GM10847 (cell line): ENCODE measurements around the gene TMEM196.

Experiments
- POLR2A ChIP-seq: IDR thresholded peaks from 2 replicates; pipeline ENCODE4 v1.6.1; 2011; ENCODE audit not compliant: insufficient read length; ENCODE audit errors: extremely low read depth

Gene TMEM196

GRCh38 chr7:19728716-19729115, 44.7 kb downstream of the TMEM196 start:
- TF ChIP-seq POLR2A = no peak

- TF ChIP-seq POLR2A = no peak
Measured at GRCh38 chr7:19725770-19726169, 47.6 kb downstream of the TMEM196 start.

DNA sequence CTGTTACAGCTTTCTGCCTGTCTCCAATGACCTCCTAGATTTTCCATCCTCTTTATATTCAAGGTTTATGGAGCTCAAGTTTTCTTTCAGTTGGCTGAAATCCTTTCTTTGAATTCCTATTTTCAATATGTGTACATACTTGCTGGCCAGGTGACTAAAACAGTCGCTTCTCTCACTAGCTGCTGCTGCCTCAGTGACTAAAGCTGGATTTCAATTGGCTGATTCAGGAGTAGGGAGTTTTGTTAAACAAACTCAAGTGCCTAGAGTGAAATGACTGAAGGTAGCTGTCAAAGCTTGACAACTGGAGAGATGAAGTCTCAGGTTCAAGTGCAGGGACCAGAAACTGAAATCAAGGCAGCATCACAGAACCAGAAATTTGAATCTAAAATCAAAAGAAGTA, 57.9 kb downstream of the TMEM196 start:
- TF ChIP-seq POLR2A = no peak

DNA sequence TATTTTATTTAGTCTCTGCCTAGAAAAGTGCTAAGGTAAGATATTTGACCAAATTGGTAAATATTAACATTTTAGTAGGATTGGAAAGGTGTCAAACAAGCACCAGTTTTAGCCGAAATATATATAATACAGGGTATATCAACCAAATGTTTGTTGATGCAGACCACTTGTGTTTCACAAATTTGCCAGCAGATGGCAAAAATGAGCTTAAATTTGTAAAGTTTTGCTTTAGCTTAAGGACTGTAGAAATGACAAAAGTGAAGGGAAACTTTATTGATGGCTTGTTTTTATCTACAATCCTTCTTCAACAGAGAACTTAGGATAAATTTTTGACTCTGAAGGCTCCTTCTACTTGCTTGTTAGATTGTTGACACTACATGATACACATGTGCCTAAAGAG, 59.7 kb downstream of the TMEM196 start:
- TF ChIP-seq POLR2A = no peak

- TF ChIP-seq POLR2A = no peak
Measured at GRCh38 chr7:19709249-19709578, 64.2 kb downstream of the TMEM196 start.

DNA sequence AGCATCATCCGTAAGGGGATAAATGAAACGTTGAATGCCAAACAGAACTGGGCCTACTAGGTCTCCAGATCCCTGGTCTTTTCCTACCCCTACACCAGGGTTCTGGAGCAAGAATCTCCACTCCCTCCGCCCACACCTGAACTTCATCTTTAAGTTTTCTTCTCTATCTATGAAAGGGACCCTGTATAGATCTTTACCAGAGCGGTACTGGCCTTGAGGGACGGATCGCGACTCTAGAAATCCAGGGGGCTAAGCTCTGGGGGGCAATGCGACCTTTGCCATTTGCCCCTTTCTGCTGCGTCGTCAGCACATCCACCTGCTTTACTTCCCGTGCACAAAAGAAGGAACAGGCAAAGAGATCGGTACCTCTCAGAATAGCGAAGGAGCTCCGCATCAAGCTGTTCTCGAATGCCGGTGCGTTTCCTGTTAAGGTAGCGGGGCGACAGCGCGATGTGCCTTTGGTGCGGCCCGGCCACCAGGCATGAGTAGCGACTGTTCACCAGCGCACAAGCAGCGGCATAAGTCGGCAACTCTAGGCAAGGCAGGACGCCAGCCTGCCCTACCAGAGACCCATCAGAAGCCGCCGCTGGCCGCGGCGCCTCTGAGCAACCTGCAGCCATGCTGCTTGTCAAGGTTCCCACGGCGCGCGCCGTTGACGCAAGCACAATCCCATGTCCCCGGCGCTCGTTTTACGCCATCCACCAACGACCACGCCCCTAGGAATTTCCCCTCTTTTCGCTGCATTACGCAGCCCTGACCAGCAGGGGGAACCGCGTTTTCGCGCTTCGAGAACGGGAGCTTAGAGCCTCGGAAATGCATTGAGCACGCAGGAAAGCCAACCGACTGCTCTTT, 64.8 kb downstream of the TMEM196 start, which contains the start of gene POLR1F:
Gene POLR1F (minus strand): TSS at position 641 of the 852 bp plus-strand sequence. CDS start 21 bp downstream, at position 620.
- peak; percentile 96 for TF ChIP-seq POLR2A

DNA sequence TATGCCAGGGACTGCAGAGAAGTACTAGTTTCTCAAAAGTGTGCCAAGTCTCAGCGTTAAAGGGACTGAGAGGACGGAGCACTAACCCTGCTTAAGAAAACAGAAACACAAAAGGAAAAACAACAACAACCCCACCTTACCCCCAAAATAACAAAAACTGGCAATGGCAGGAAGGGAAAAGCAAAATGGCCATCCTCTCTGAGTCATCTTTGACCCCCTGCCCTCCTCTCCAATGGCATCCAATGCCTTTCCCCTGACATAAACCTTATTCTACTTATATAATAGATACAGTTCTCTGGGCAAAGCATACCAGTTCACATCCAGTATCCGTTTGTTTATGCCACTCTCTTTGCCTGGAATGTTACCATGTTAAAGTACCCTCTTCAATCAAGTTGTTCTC, 66.2 kb downstream of the TMEM196 start:
- no peak for TF ChIP-seq POLR2A

- TF ChIP-seq POLR2A = no peak
Measured at GRCh38 chr7:19705663-19706062, 67.8 kb downstream of the TMEM196 start.

GRCh38 chr7:19701471-19701870, 71.9 kb downstream of the TMEM196 start:
- TF ChIP-seq POLR2A = no peak

GRCh38 chr7:19700936-19701335, 72.5 kb downstream of the TMEM196 start:
- no peak for TF ChIP-seq POLR2A

DNA sequence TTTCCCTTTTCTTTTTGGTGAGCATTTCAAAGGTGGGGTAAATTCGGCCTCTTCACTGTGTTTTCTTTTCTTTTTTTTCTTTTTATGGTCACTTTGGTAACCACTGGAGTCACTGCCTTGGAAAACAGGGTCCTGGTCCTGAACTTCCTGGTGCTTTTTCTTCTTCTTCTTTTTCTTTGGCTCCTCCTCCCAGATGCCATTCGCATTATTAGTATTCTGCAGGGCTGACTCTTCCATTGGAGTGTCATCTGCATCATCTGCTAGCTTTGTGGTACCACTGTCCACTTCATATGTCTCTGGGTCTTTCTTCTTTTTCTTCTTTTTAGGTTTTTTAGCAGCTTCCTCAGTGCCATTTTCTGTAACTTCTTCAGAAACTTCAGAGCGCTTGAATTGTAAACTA, 75.1 kb downstream of the TMEM196 start:
- TF ChIP-seq POLR2A = no peak

- no peak for TF ChIP-seq POLR2A
Measured at GRCh38 chr7:19696926-19697325, 76.5 kb downstream of the TMEM196 start.

- TF ChIP-seq POLR2A = no peak
Measured at GRCh38 chr7:19692111-19692828, 81.1 kb downstream of the TMEM196 start.

DNA sequence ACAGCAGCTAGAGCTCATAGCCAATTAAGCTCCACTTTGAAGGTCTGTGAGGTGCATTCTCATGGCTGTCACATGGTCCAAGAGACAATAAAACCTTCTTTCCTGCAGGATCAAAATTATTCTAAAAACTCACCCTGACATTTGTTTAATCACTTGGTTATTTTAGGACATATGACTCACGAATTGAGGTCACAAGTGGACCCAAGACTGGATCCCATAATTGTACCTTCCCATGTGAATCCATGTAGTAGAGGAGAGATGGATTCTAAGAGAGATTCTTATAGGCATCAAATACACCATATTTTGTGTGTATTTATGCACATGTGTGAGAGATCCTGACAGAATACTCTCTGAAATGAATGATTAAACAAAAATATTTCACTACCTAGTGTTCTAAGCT, 82.7 kb downstream of the TMEM196 start:
- no peak for TF ChIP-seq POLR2A

DNA sequence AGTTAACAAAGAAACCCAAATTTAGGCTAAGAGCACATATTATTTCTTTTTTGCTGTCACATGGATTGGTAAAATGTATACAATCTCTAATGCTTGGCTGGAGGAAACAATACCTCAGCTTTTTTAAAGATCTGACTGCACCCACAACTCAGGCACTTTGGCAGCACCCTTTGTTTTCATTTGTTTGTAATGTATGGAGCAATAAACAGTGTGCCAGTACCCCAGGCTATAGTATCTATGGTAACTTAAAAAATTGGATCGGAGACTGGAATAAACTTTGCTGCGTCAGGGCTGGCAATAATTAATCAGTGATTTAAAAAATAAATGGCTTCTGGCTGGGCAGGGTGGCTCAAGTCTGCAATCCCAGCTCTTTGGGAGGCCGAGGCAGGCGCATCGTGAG, 91.8 kb downstream of the TMEM196 start:
- no peak for TF ChIP-seq POLR2A

DNA sequence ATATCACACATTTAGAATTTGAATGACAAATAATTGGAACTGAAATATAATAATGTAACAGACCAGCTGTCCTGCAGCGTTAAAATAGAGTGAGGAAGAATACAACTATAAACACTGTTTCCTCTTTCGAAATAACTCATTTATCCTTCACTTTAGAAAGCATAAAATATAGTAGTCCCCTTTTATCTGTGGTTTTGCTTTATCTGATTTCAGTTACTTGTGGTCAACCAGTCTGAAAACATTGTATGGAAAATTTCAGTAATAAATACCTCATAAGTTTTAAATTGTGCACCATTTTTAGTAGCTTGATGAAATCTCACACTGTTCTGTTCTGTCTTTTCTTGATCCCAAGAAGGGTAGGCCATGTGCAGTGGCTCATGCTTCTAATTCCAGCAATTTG, 96.2 kb downstream of the TMEM196 start:
- no peak for TF ChIP-seq POLR2A
